H1 (cell line): ENCODE measurements around the gene CAPN15. TPM values are rescaled to one million over a fixed set of nuclear protein-coding genes. Genes with fewer than 3 reads are reported as not detected.

Experiments
- GABPA ChIP-seq: IDR thresholded peaks from 2 replicates; pipeline ENCODE4 v1.6.1; 2011; ENCODE audit warnings: mild to moderate bottlenecking, low read length, moderate library complexity, borderline replicate concordance; ENCODE audit not compliant: insufficient read depth
- polyA plus RNA-seq, 7 experiments: library from polyadenylated mRNA; depleted of rRNA in 3 of 7; stranded (reverse) in 5 of 7; unstranded in 2 of 7; fragments of >200 nt in 5 of 7; fragments of 200-250 nt in 2 of 7; gene quantifications; 1 replicate in 5 of 7; 2 replicates in 1 of 7; 4 replicates in 1 of 7; pipeline versions ENCODE4 v1.2.1 to v1.2.3, GENCODE V29; 2011 to 2013; ENCODE audit warnings: missing spikeins in 2 of 7, mixed read lengths in 2 of 7
- total RNA-seq: library from RNA; stranded (reverse); fragmentation: NEBNext Ultra II Directional; extraction: Animal tissue kit (Norgen Biotek cat#: 25700); gene quantifications from 2 replicates; pipeline ENCODE4 v1.2.1, GENCODE V29; 2021

CAPN15 gene
- total and polyA plus RNA-seq, 2 of the 8 experiments (the other 6 are each of a cell fraction or from before 2014, with no cell fraction given): 38.9 to 76.9 TPM

GRCh38 chr16:576823-577201, 49.3 kb downstream of the CAPN15 start (continued):
- TF ChIP-seq GABPA: peak; percentile 58; the same call in 1 of the 2 replicates
